ENCODE measurements around the gene DGKZ. TPM values are rescaled to one million over a fixed set of nuclear protein-coding genes. Genes with fewer than 3 reads are reported as not detected.
A peak's percentile ranks its signal among the peaks of the same experiment; 100 is the strongest.

The DGKZ gene
- total RNA-seq, 1 donor from 2014 or later: 127 TPM

- H3K36me3 Mint-ChIP-seq (ENCODE audit: low read depth, unreplicated experiment): peaks cover 7% of the 10 kb centered on the region
Measured at GRCh38 chr11:46342239-46342638, 5.0 kb upstream of the DGKZ start.

GRCh38 chr11:46343520-46343919 lies 3.7 kb upstream of the DGKZ start:
- no peak for TF ChIP-seq CTCF (IDR thresholded peaks at IDR 0.05; ENCODE audit: unreplicated experiment)
- H3K27ac Mint-ChIP-seq (ENCODE audit: unreplicated experiment): peak overlapping the region; percentile 81
- H3K36me3 Mint-ChIP-seq (ENCODE audit: low read depth, unreplicated experiment): peaks cover 7% of the 10 kb centered on the region
- peaks cover 72% of the 10 kb centered on the region for H3K4me1 Mint-ChIP-seq (ENCODE audit: unreplicated experiment)
- H3K27me3 Mint-ChIP-seq (ENCODE audit: unreplicated experiment): peaks cover 22% of the 10 kb centered on the region
- no peaks in the 10 kb centered on the region for H3K9me3 Mint-ChIP-seq (ENCODE audit: unreplicated experiment)
- DNase-seq (ENCODE audit: low spot score): no peak
- H3K4me3 Mint-ChIP-seq (ENCODE audit: unreplicated experiment): no peak overlapping the region

More at GRCh38 chr11:46342239-46342638, 5.0 kb upstream of the DGKZ start:
- DNase-seq (ENCODE audit: low spot score): peak; percentile 63
- Mint-ChIP-seq H3K9me3 (ENCODE audit: unreplicated experiment) (no peaks in the 10 kb centered on the region), H3K4me3 (ENCODE audit: unreplicated experiment) (peak overlapping the region; percentile 28), H3K27me3 (ENCODE audit: unreplicated experiment) (peaks cover 18% of the 10 kb centered on the region), H3K4me1 (ENCODE audit: unreplicated experiment) (peaks cover 74% of the 10 kb centered on the region), H3K27ac (ENCODE audit: unreplicated experiment) (peak overlapping the region; percentile 52)
- no peak for TF ChIP-seq CTCF (IDR thresholded peaks at IDR 0.05; ENCODE audit: unreplicated experiment)

- Mint-ChIP-seq H3K4me3 (ENCODE audit: unreplicated experiment) (peak overlapping the region; percentile 94), H3K27ac (ENCODE audit: unreplicated experiment) (peak overlapping the region; percentile 85), H3K4me1 (ENCODE audit: unreplicated experiment) (peaks cover 72% of the 10 kb centered on the region), H3K27me3 (ENCODE audit: unreplicated experiment) (peaks cover 26% of the 10 kb centered on the region), H3K36me3 (ENCODE audit: low read depth, unreplicated experiment) (peaks cover 7% of the 10 kb centered on the region), H3K9me3 (ENCODE audit: unreplicated experiment) (no peaks in the 10 kb centered on the region)
- peak; percentile 61 for DNase-seq (ENCODE audit: low spot score)
- no peak for TF ChIP-seq CTCF (IDR thresholded peaks at IDR 0.05; ENCODE audit: unreplicated experiment)
Measured at GRCh38 chr11:46345131-46345597, 2.1 kb upstream of the DGKZ start.

- H3K4me1 Mint-ChIP-seq (ENCODE audit: unreplicated experiment): peaks cover 71% of the 10 kb centered on the region
- H3K9me3 Mint-ChIP-seq (ENCODE audit: unreplicated experiment): no peaks in the 10 kb centered on the region
- H3K27me3 Mint-ChIP-seq (ENCODE audit: unreplicated experiment): peaks cover 25% of the 10 kb centered on the region
- peak overlapping the region; percentile 94 for H3K4me3 Mint-ChIP-seq (ENCODE audit: unreplicated experiment)
- peak overlapping the region; percentile 85 for H3K27ac Mint-ChIP-seq (ENCODE audit: unreplicated experiment)
- TF ChIP-seq CTCF (IDR thresholded peaks at IDR 0.05; ENCODE audit: unreplicated experiment): no peak
- no peak for DNase-seq (ENCODE audit: low spot score)
- H3K36me3 Mint-ChIP-seq (ENCODE audit: low read depth, unreplicated experiment): peaks cover 7% of the 10 kb centered on the region
Measured at GRCh38 chr11:46345881-46346484, 1.3 kb upstream of the DGKZ start.

GRCh38 chr11:46347637-46348311 lies 511 bp downstream of the DGKZ start:
- peaks cover 62% of the 10 kb centered on the region for H3K4me1 Mint-ChIP-seq (ENCODE audit: unreplicated experiment)
- H3K27ac Mint-ChIP-seq (ENCODE audit: unreplicated experiment): peak overlapping the region; percentile 30
- peaks cover 7% of the 10 kb centered on the region for H3K36me3 Mint-ChIP-seq (ENCODE audit: low read depth, unreplicated experiment)

More at GRCh38 chr11:46347637-46348311, 511 bp downstream of the DGKZ start:
- Mint-ChIP-seq H3K4me3 (ENCODE audit: unreplicated experiment) (peak overlapping the region; percentile 91), H3K27me3 (ENCODE audit: unreplicated experiment) (peaks cover 22% of the 10 kb centered on the region), H3K9me3 (ENCODE audit: unreplicated experiment) (no peaks in the 10 kb centered on the region)
- no peak for DNase-seq (ENCODE audit: low spot score)
- no peak for TF ChIP-seq CTCF (IDR thresholded peaks at IDR 0.05; ENCODE audit: unreplicated experiment)

All from endothelial cell (in vitro differentiated cells).